ENCODE results near the gene MAGEA9B.
A peak's percentile ranks its signal among the peaks of the same experiment; 100 is the strongest.
"Not testable (repeated sequence)": the region's sequence is repeated elsewhere in the genome, so short reads cannot be mapped to it uniquely, and the experiment has no call there.

MAGEA9B gene
- total RNA-seq: 0 reads per million in 2 donors

- DNase-seq: not testable (repeated sequence)
These were observed at the start of gene MAGEA9B for GRCh38 chrX:149587359-149587758. TSS of gene MAGEA9B (minus strand) at chrX:149587459. CDS start at chrX:149583179, 4,280 bp downstream.

- DNase-seq: no peak
These were observed 46.3 kb upstream of the MAGEA9B start for GRCh38 chrX:149633511-149633910.

- DNase-seq: peak; percentile 67
These were observed 44.2 kb upstream of the MAGEA9B start, which contains the start of gene TMEM185A for GRCh38 chrX:149631234-149632165. TSS of gene TMEM185A (minus strand) at chrX:149631792. CDS start at chrX:149631580, 212 bp downstream.

DNA sequence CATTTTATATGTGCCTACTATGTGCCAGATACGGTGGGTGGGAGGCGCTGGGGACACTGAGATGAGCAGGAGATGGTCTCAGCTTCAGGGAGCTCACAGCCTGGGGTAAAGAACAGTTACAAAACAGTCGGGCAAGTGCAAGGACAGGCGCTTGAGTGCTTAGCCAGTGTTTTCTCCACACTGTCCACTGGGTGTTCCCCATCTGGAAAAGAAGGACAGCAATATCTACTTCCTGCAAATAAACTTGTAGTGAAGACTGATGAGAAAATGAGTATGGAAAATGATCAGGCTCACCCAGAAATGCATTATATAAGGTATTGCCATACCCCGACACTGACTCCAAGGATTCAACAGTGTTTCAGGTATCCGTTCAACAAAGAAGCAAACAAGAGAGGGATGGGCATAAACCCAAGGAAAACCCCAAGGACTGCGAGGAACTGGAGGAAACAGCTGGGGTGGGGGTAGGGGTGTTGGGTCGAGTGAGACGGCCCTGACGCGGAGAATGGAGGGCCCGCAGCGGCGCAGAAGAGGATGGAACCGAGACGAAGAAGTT is 43.5 kb upstream of the MAGEA9B start:
- DNase-seq: no peak

- no peak for DNase-seq
These were observed 42.6 kb upstream of the MAGEA9B start for GRCh38 chrX:149629730-149630387.

GRCh38 chrX:149628768-149629167 is 41.5 kb upstream of the MAGEA9B start:
- DNase-seq: no peak

DNA sequence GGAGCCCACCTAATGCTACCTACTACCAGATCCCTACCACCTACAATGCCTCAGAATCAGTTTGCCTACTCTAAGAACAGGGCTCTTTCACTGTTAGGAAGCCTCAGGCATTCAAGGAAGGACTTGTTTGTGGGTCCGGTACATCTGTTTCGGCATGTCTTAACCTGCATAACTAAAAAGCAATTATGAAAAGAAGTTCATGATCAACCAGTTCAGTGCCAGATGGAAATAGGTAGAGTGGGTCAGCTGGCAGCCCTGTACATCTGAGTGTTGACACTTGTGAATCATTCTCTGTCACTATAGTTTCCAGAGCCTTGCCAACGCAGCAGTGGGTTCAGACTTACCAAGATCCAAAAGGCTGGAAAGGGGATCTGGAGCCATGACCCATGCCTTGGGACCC is 41.0 kb upstream of the MAGEA9B start:
- no peak for DNase-seq

- not testable (repeated sequence) for DNase-seq
These were observed 39.6 kb upstream of the MAGEA9B start for GRCh38 chrX:149626829-149627228.

GRCh38 chrX:149619662-149620061 is 32.4 kb upstream of the MAGEA9B start:
- not testable (repeated sequence) for DNase-seq

GRCh38 chrX:149618871-149619270 is 31.6 kb upstream of the MAGEA9B start:
- no peak for DNase-seq

GRCh38 chrX:149611623-149612175 is 24.4 kb upstream of the MAGEA9B start:
- DNase-seq: no peak

GRCh38 chrX:149610511-149610910 is 23.3 kb upstream of the MAGEA9B start:
- no peak for DNase-seq

DNA sequence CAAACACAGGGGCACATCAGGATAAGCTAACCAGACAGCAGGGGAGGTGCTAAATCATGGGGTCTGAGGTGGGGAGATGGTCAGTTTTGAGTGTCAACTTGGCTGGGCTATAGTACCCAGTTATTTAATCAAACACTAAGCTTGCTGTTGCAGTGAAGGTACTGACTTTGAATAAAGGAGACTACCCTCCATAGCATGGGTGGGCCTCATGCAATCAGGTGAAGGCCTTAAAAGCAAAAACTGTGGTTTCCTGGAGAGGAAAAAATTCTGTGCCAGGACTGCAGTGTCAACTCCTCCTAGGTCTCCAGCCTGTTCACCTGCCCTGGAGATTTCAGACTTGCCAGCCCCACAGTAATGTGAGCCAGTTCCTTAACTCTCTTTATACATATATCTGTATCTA is 20.4 kb upstream of the MAGEA9B start:
- DNase-seq: no peak

- not testable (repeated sequence) for DNase-seq
These were observed 18.1 kb upstream of the MAGEA9B start for GRCh38 chrX:149605248-149605885.

DNA sequence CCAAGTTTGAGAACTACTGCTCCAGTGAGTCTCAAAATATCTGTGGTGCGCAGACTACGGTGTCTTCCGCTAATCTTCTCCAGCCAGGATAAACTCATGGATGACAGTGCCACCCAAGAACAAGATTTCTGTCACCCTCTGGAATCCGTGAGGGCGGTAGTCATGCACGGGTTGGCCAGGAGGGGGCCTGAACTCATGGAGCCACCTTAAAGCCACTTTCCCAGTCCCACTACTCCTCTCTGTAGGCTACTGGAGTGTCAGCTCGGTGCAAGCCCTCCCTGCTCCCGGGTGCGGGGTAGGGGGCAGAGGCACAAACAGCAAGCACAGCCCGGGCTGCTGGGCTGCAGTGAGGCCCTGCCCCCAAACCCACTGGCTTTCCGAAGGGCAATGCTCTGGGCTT is 11.3 kb upstream of the MAGEA9B start:
- DNase-seq: not testable (repeated sequence)

DNA sequence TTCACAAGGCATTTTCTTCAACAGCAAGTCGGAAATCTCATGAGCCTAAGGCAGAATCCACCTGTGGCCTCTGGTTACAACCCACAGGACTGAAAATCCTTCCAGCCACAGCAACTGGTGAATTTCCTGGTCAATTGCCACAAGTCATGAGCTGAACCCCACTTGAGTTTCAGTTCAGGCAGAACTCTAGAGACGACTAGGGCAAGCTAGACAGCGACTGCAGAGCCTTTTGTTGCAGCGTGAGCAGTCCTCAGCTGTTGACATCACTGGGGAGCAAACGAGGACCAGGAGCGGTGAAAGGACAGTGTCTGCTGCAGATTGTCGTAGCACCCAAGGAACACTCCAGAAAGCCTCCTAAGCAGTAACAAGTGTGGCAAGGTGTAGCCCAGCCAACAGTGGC is 8.7 kb upstream of the MAGEA9B start:
- not testable (repeated sequence) for DNase-seq

- not testable (repeated sequence) for DNase-seq
These were observed 8.0 kb upstream of the MAGEA9B start, which contains the start of gene HSFX2 for GRCh38 chrX:149595214-149595613. TSS of gene HSFX2 (minus strand) at chrX:149595314. CDS start at chrX:149594700, 614 bp downstream.

DNA sequence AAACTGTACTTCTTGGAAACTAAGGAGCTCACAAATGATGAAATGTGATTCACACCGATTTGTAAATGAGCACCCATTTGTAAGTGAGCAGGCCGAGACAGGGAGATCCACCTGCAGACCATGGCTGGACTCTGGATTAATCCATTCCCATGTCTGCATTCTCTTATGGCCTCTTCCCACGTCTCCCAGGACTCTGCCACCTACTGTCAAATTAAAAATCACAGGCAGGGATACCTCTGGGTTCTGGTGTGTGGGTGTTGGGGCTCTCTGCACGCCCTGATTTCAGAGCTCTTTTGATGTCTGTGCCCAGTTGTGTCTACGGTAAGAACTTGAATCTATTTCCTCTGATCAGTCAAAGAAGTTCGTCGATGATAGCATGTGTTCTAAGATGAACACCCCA is 3.7 kb upstream of the MAGEA9B start:
- not testable (repeated sequence) for DNase-seq

- not testable (repeated sequence) for DNase-seq
These were observed 1.6 kb downstream of the MAGEA9B start for GRCh38 chrX:149585631-149586030.

DNA sequence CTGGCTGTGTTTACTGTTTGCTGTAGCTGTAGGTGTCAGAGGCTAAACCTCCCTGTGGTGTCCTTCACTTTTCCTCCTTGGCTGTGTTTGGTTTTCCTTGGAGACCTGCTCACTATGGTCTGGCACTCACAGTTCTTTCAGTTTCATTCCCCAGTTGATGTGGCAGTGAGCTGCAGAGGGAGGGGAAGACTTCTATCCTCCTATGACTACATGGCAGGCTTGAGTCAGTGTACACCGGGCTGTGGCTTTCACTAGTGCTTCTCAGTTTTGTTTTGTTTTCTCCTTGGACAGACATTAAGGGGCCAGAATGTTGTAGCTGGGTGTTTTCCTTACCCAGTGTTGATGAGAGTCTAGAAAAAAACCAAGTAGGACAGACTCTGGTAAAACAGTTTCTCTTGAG is 13.8 kb downstream of the MAGEA9B start:
- not testable (repeated sequence) for DNase-seq

- DNase-seq: no peak
These were observed 14.5 kb downstream of the MAGEA9B start for GRCh38 chrX:149572743-149573142.

DNA sequence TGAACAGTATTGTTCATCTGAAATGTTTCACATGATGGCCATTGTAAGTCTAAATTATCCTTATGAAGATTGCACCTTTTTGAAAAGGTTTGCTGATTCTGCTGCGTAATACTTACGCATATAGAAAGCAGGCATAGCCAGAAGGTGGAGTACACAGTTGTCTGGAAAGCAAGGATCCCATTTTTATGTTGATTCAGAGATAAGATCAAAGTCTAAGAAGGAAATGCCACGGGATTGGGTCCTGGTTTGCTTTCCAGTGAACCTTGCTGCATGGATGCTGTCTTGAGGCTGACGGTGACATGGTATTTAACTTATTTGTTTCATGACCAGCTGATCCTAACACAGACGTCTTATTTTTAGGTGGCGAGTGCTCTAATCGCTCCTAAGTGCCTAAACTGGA is 15.5 kb downstream of the MAGEA9B start:
- DNase-seq: no peak

Data from activated gamma-delta T cell (primary cell).